LoVo (cell line): ENCODE measurements around the gene MAPT.
"Not testable (repeated sequence)": the region's sequence is repeated elsewhere in the genome, so short reads cannot be mapped to it uniquely, and the experiment has no call there.

Experiments
- DNase-seq: peaks from one replicate; pipeline ENCODE4 v3.0.0-alpha.2; 2016; ENCODE audit warnings: low spot score

Gene MAPT

DNA sequence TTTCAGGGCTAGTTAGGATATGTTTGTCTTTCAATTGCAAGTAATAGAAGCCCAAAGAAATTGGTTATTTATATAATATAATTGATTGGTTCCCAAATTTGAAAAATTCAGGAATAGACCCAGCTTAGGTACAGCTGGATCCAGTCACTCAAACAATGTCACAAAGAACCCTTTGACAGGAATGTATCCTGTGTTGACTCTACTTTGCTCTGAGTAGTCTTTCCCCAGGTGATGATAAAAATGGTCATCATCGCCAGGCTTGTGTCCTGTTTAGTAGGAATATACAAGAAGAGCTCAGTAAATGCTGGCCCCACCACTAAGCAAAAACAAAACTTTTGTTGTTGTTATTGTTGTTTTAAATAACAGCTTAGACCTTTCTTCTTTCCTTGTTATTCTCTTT is 35.0 kb downstream of the MAPT start:
- DNase-seq: no peak

GRCh38 chr17:45930420-45930951 is 36.1 kb downstream of the MAPT start:
- no peak for DNase-seq

GRCh38 chr17:45931677-45932076 is 37.3 kb downstream of the MAPT start:
- DNase-seq: no peak

GRCh38 chr17:45934044-45934979 is 40.0 kb downstream of the MAPT start:
- DNase-seq: no peak

DNA sequence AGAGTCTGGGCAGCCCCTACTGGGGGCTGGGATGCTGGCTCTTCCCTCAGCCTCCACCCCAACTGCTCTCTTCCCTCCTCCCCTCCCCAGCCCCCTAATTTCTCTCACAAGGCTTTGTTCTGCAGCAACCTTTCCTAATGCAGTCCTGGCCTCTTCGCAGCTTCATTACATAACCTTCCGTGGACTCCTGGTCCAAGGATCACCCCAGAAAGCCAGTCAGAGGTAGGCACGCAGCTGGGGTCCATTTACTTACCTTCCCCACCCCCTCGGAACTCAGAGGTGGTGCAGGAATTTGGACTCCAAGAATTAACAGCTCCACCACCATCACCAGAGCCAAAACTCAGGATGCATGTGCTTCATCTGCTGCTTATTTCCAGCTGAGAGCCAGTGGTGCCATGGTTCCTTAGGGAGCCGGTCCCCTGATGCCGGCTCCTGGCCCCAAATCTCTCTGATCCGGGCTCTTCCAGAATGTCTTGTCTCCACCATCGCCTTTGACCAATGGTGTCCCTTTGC is 40.9 kb downstream of the MAPT start:
- no peak for DNase-seq

- no peak for DNase-seq
Measured at GRCh38 chr17:45935710-45936509, 41.6 kb downstream of the MAPT start.

DNA sequence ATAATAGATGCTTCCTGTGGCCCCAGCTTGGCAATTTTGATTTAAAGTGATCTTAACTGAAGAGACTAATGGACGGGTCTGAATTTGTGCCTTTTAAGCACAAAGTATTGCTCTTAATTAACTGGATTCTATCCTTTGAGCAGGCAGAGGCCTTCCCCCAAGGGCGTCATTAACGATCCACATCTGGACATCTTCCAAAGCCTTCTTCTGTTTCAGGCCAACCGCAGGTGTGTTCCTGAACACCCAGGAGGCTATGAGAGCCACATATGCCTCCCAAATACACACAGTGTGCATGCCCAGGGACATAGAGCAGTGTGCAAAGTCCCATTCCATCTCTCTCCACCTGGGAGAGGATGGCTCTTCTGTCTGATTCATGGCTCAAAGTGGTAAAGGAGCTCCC is 42.3 kb downstream of the MAPT start:
- no peak for DNase-seq

DNA sequence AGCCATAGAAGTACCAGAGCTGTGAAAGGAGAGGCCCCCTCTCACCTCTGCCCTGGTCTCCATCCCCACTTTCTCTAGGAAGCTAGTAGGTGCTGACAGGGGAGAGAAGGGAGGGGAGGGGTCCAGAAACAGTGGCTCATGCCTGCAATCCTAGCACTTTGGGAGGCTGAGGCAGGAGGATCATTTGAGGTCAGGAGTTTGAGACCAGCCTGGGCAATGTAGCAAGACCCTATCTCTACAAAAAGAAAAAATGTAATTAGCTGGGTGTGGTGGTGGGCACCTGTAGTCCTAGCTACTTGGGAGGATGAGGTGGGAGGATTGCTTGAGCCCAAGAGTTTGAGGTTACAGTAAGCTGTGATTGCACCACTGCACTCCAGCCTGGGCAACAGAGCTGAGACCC is 42.8 kb downstream of the MAPT start:
- DNase-seq: not testable (repeated sequence)

GRCh38 chr17:45939395-45939794 is 45.0 kb downstream of the MAPT start:
- DNase-seq: no peak

DNA sequence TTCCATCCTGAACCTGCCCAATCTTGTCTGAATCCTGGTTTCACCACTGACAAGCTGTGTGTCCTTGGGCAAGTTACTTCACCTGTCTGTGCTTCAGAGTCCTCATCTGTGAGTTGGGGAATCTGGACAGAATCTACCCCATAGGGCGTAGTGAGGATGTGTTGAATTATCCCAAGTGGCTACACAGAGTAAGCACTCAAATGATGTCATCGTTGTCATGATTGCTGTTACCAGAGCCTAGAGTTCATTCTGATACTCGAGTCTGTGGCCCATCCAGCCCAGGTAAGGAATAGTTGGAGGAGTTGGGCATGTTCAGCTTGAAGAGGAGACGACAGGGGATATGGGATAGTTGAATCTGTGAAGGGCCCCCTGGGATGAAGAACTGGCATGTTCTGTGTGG is 45.9 kb downstream of the MAPT start:
- DNase-seq: no peak

- no peak for DNase-seq
Measured at GRCh38 chr17:45940826-45941225, 46.5 kb downstream of the MAPT start.

GRCh38 chr17:45941395-45941794 is 47.0 kb downstream of the MAPT start:
- no peak for DNase-seq

GRCh38 chr17:45942284-45942683 is 47.9 kb downstream of the MAPT start:
- no peak for DNase-seq

- no peak for DNase-seq
Measured at GRCh38 chr17:45946841-45947256, 52.5 kb downstream of the MAPT start.

DNA sequence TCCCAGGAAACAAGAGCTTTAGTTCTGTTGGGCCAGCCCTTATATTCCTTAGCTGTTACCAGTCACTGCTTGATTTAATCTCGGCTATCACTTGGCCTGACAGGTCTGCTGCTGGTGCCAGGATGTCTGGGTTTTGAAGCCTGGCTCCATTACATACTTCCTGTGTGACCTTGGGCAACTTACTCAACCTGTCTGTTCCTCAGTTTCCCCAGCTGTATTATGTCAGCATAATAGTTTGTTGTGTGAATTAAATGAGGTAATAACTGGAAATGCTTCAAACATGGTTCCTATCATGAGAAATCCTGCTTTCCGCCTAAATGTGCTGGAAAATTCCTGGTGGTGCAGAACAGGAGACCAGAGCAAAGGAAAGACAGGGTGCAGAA is 54.1 kb downstream of the MAPT start:
- DNase-seq: no peak

- DNase-seq: peak; percentile 81
Measured at GRCh38 chr17:45948881-45949624, 54.7 kb downstream of the MAPT start.

GRCh38 chr17:45949755-45950320 is 55.5 kb downstream of the MAPT start:
- DNase-seq: no peak

DNA sequence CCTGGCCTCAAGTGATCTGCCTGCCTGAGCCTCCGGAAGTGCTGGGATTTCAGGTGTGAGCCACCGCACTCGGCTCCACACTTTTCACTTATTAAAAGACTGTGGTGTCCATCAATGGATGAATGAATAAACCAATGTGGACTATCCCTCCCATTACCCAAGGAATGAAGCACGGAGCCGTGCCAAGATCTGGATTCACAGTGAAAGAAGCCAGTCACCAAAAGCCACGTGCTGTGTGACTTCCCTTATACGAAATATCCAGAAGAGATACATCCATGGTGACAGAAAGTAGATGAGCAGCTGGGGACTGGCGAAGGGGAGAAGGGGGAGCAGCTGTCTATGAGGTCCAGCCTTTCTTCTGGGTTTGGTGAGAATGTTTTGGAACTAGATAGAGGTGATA is 56.5 kb downstream of the MAPT start:
- no peak for DNase-seq

GRCh38 chr17:45951403-45951802 is 57.0 kb downstream of the MAPT start:
- DNase-seq: no peak

DNA sequence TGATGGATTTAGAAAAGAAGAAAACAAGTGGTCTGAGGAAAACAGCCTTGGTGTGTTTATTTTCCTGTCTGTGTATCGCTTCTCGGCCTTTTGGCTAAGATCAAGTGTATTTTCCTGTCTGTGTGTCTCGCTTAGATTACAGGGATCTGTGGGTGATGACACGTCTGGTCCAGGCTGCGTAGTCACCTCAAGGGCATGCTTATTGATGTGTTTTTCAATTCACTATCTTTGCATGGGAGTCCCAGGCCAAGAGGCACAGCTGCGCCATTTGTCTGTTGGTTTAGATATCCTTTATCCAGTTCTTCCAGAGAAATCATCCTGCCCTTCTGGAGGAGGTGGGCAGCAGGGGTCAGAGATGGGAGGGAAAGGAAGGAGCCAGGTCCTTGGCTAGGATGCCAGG is 57.6 kb downstream of the MAPT start:
- no peak for DNase-seq

- no peak for DNase-seq
Measured at GRCh38 chr17:45952814-45953320, 58.5 kb downstream of the MAPT start.
